ENCODE measurements around the gene ARHGEF38.

The ARHGEF38 gene

GRCh38 chr4:105536601-105537000, 15.8 kb upstream of the ARHGEF38 start:
- no peak overlapping the region for H3K4me3 ChIP-seq (ENCODE audit: low read depth, low read length, poor library complexity, severe bottlenecking)
- H3F3A ChIP-seq (ENCODE audit: insufficient read depth, low read length), result no peaks in the 10 kb centered on the region

GRCh38 chr4:105541420-105541819, 11.0 kb upstream of the ARHGEF38 start:
- no peaks in the 10 kb centered on the region for H3F3A ChIP-seq (ENCODE audit: insufficient read depth, low read length)
- no peaks in the 10 kb centered on the region for H3K9me3 ChIP-seq (ENCODE audit: low read length)
- no peaks in the 10 kb centered on the region for H3K79me2 ChIP-seq (ENCODE audit: insufficient read depth, low read length)
- no peaks in the 10 kb centered on the region for H3K9me2 ChIP-seq (ENCODE audit: low read depth, low read length)
- H4K20me1 ChIP-seq (ENCODE audit: insufficient read depth, low read length), result no peaks in the 10 kb centered on the region
- no peak overlapping the region for H2AFZ ChIP-seq (ENCODE audit: low read length)
- no peak overlapping the region for H3K4me3 ChIP-seq (ENCODE audit: low read depth, low read length, poor library complexity, severe bottlenecking)
- no peak overlapping the region for H3K27ac ChIP-seq (ENCODE audit: low read depth, low read length, poor library complexity, severe bottlenecking)
- H3K4me2 ChIP-seq (ENCODE audit: low read length), result no peak overlapping the region
- no peaks in the 10 kb centered on the region for H3K27me3 ChIP-seq (ENCODE audit: insufficient read depth, low read length)
- no peaks in the 10 kb centered on the region for H3K4me1 ChIP-seq (ENCODE audit: insufficient read depth, low read length, severe bottlenecking)
- no peaks in the 10 kb centered on the region for H3K36me3 ChIP-seq (ENCODE audit: insufficient read depth, low read length)
- no peak overlapping the region for H3K9ac ChIP-seq (ENCODE audit: low read length)
- TF ChIP-seq CTCF (IDR thresholded peaks at IDR 0.05; ENCODE audit: low read length) (no peak), EZH2 (IDR thresholded peaks at IDR 0.05; ENCODE audit: borderline replicate concordance, low read length) (no peak)

More at GRCh38 chr4:105536601-105537000, 15.8 kb upstream of the ARHGEF38 start:
- no peak overlapping the region for H3K27ac ChIP-seq (ENCODE audit: low read depth, low read length, poor library complexity, severe bottlenecking)
- H3K79me2 ChIP-seq (ENCODE audit: insufficient read depth, low read length), result no peaks in the 10 kb centered on the region
- H3K9ac ChIP-seq (ENCODE audit: low read length), result no peak overlapping the region
- no peaks in the 10 kb centered on the region for H4K20me1 ChIP-seq (ENCODE audit: insufficient read depth, low read length)
- H3K36me3 ChIP-seq (ENCODE audit: insufficient read depth, low read length), result no peaks in the 10 kb centered on the region
- H3K9me2 ChIP-seq (ENCODE audit: low read depth, low read length), result no peaks in the 10 kb centered on the region
- no peak for TF ChIP-seq EZH2 (IDR thresholded peaks at IDR 0.05; ENCODE audit: borderline replicate concordance, low read length)
- no peak for TF ChIP-seq CTCF (IDR thresholded peaks at IDR 0.05; ENCODE audit: low read length)
- no peaks in the 10 kb centered on the region for H3K4me1 ChIP-seq (ENCODE audit: insufficient read depth, low read length, severe bottlenecking)
- no peaks in the 10 kb centered on the region for H3K9me3 ChIP-seq (ENCODE audit: low read length)
- no peak overlapping the region for H2AFZ ChIP-seq (ENCODE audit: low read length)
- H3K27me3 ChIP-seq (ENCODE audit: insufficient read depth, low read length), result no peaks in the 10 kb centered on the region
- H3K4me2 ChIP-seq (ENCODE audit: low read length), result no peak overlapping the region

- Histone ChIP-seq H4K20me1 (ENCODE audit: insufficient read depth, low read length) (no peaks in the 10 kb centered on the region), H3K4me3 (ENCODE audit: low read depth, low read length, poor library complexity, severe bottlenecking) (no peak overlapping the region), H3K36me3 (ENCODE audit: insufficient read depth, low read length) (no peaks in the 10 kb centered on the region), H3K4me1 (ENCODE audit: insufficient read depth, low read length, severe bottlenecking) (no peaks in the 10 kb centered on the region), H3K79me2 (ENCODE audit: insufficient read depth, low read length) (no peaks in the 10 kb centered on the region), H3K9me2 (ENCODE audit: low read depth, low read length) (no peaks in the 10 kb centered on the region), H3K27me3 (ENCODE audit: insufficient read depth, low read length) (no peaks in the 10 kb centered on the region), H3K9ac (ENCODE audit: low read length) (no peak overlapping the region), H3F3A (ENCODE audit: insufficient read depth, low read length) (no peaks in the 10 kb centered on the region), H2AFZ (ENCODE audit: low read length) (no peak overlapping the region; the same call in 1 of the 2 replicates), H3K4me2 (ENCODE audit: low read length) (no peak overlapping the region), H3K9me3 (ENCODE audit: low read length) (no peaks in the 10 kb centered on the region), H3K27ac (ENCODE audit: low read depth, low read length, poor library complexity, severe bottlenecking) (no peak overlapping the region)
- no peak for TF ChIP-seq EZH2 (IDR thresholded peaks at IDR 0.05; ENCODE audit: borderline replicate concordance, low read length)
- no peak for TF ChIP-seq CTCF (IDR thresholded peaks at IDR 0.05; ENCODE audit: low read length)
Measured at GRCh38 chr4:105542039-105542438, 10.4 kb upstream of the ARHGEF38 start.

Data from OCI-LY1 (cell line).